GM12864 (cell line): ENCODE measurements around the gene C13orf42.

Source experiments
- DNase-seq: peaks from one replicate; pipeline ENCODE4 v3.0.0-alpha.2; 2011; ENCODE audit warnings: low read depth
- H3K4me3 ChIP-seq: 2 replicates; pipeline ENCODE4 v1.5.1; 2011; ENCODE audit warnings: mild to moderate bottlenecking, low read depth, low read length, control low read depth
- CTCF ChIP-seq: IDR thresholded peaks from 2 replicates; pipeline ENCODE4 v1.5.1; 2011; ENCODE audit warnings: low read depth, mild to moderate bottlenecking, moderate library complexity, low read length, control low read depth, inconsistent platforms; ENCODE audit errors: missing control alignments

C13orf42 gene

DNA sequence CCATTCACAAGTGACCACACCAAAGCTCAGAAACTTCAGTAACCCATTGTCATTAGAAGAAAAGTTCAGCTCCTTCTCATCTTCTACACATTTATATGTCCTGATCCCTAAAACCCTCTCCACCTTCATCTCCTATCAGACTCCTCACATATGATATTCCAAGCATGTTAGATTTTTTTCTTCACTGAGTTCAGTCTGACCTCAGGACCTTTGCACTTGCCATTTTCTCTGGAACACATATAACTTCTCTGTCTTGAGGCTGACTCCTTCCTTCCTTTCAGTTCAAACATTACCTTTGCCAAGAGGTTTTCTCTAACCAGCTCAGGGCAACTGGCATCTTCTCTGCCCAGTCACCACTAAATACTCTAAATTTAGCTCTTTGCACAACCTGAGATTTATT is 54.1 kb downstream of the C13orf42 start:
- no peak for DNase-seq
- H3K4me3 ChIP-seq: no peak overlapping the region
- TF ChIP-seq CTCF: no peak

DNA sequence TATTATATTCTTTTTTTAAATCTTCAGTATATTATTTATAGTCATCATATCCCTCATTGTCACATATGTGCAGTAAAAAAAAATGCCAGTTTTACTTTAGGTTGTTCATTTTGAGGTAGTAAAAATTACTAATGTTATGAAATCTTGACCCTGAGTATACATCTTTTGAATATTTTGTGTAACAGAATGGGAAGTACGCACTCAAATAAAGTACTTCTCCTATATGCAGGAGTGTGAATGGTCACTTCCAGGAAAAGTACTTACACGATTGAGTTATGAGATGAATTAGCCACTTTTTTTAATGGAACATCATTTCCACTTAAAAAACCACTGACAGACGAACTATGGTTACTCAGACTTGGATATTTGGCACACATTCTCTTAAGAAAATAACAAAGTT is 58.5 kb downstream of the C13orf42 start:
- no peak for DNase-seq
- H3K4me3 ChIP-seq: no peak overlapping the region
- TF ChIP-seq CTCF: no peak

DNA sequence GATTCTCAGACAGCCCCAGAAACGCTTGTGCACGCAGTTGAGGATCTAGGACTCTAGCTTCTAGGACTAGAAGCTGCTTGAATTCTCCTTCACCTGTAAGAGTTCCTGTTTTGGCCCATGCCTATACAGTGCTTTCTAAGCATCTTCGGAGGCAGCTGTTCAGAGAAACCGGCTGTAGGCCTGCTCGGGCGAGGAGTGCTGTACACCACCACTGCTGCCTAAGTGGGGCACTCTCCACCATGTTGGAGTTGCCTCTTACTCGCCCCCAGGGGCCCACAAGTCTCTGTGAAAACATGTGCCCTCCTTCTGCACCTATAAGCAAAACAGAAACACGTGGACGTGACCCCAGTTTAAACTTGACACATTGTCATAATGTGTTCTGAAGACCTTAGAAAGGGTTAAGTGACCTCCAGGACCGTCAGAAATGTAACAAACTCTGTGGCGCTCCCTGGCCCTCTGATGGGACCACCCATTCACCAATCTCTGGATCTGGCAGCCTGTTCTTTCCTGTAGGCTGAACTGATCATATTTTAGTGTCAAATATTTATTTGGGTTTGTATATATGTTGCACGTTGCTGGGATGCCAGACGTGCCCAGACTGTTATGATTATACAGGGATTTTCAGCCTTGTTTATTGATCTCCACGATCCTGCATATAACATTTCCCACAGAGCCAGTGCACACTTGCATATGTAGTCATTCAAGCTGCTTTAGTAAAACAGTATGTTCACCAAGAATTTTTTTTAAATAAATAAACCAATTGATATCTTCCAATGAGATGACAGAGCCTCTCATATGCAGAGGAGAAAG is 60.8 kb downstream of the C13orf42 start:
- H3K4me3 ChIP-seq: no peak overlapping the region
- DNase-seq: no peak
- TF ChIP-seq CTCF: no peak

DNA sequence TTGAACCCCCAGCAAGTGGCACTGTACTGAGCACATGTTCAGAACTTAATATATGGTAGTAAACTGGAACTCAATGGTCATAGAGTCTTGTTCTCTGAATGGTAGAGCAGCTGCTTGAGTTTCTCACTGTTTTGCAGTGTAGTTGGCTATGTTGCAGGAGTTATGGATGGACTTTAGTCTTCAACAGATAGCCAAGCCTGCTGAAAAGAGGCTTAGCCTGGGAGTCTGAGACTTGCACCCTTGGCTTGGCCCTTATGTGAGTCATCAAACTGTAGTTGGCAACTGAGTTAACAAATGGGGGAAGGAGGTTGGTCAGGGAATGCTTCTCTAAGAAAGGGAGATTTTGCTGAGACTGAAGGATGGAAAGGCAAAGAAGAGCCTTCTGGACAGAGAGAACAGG is 62.5 kb downstream of the C13orf42 start:
- no peak for DNase-seq
- no peak overlapping the region for H3K4me3 ChIP-seq
- TF ChIP-seq CTCF: no peak

DNA sequence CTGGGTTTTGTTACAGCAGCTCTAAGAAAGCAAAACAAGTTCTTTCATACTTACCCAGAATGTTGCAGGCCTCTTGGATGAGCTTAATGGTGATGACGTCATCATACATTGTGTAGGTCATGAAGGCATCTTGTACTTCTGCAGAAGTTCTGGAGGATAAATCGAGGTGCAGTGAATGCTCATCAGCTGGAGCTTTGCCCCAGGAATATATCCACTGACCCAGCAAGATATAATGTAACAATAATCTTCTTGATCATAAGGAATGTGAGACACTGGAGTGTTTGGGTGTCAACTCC is 63.0 kb downstream of the C13orf42 start:
- no peak for TF ChIP-seq CTCF
- H3K4me3 ChIP-seq: no peak overlapping the region
- DNase-seq: no peak

GRCh38 chr13:51047434-51048165 is 63.5 kb downstream of the C13orf42 start:
- no peak for TF ChIP-seq CTCF
- no peak overlapping the region for H3K4me3 ChIP-seq
- DNase-seq: no peak

DNA sequence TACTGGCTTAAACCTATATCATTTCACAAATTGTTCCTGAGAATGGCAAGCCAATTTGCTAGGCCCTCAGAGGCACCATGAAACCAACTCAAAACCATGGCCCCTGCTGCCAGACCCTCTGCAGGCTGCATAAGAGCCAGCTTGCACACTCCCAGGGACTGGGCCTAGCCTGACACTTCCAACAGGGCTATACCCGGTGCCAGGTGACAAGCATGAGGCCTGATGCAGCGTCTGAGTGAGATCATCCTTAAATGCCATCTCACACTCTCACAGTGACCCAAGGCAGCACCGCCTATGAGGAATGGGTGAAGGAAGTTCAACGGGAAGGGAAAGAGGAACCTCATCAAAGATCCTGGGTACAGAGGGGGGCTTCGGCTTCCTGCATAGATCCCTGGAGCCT is 65.6 kb downstream of the C13orf42 start:
- no peak overlapping the region for H3K4me3 ChIP-seq
- no peak for DNase-seq
- TF ChIP-seq CTCF: no peak
